ENCODE data around the gene ADAM15. TPM values are rescaled to one million over a fixed set of nuclear protein-coding genes. Genes with fewer than 3 reads are reported as not detected.
A peak's percentile ranks its signal among the peaks of the same experiment; 100 is the strongest.

Gene ADAM15
- total and polyA plus RNA-seq, 4 donors, result 49.5 to 233 (median 160) TPM

GRCh38 chr1:155022136-155022926, 28.8 kb upstream of the ADAM15 start:
- Histone ChIP-seq H3K4me1 (ENCODE audit: control insufficient read depth in 5 of 5, insufficient read depth in 5 of 5, low read length in 5 of 5) (peaks cover 0 to 6% (median under 1%) of the 10 kb centered on the region in 5 donors), H3K36me3 (ENCODE audit: control insufficient read depth in 4 of 4, insufficient read depth in 4 of 4, low read length in 4 of 4) (peaks cover 0 to 2% (median 0%) of the 10 kb centered on the region in 4 donors), H3K4me3 (no peak overlapping the region), H3K9me3 (ENCODE audit: control insufficient read depth in 4 of 4, insufficient read depth in 3 of 4, low read length in 3 of 4) (no peaks in the 10 kb centered on the region), H3K27ac (ENCODE audit: low read depth in 1 of 2, low read length in 1 of 2) (peak overlapping the region in 1 of 2 donors; percentile 43), H3K27me3 (ENCODE audit: control insufficient read depth in 3 of 3, insufficient read depth in 3 of 3, low read length in 2 of 3) (no peaks in the 10 kb centered on the region), H3K9ac (ENCODE audit: insufficient read depth in 1 of 2, low read length in 2 of 2) (no peak overlapping the region)
- WGBS, 2 donors, result 81 to 82% methylated on average over 8 of the region's 8 CpGs
- no peak for TF ChIP-seq CTCF (IDR thresholded peaks at IDR 0.05; ENCODE audit: control extremely low read depth, extremely low read depth)
- ATAC-seq (ENCODE audit: insufficient read depth, low FRiP score) (no peak), DNase-seq (no peak)

- TF ChIP-seq CTCF (IDR thresholded peaks at IDR 0.05; ENCODE audit: control extremely low read depth, extremely low read depth), result no peak
- Histone ChIP-seq H3K4me3 (no peak overlapping the region), H3K9ac (ENCODE audit: insufficient read depth in 1 of 2, low read length in 2 of 2) (no peak overlapping the region)
These were observed 28.2 kb upstream of the ADAM15 start for GRCh38 chr1:155022927-155023236.

GRCh38 chr1:155023627-155024026, 27.5 kb upstream of the ADAM15 start:
- Histone ChIP-seq H3K36me3 (ENCODE audit: control insufficient read depth in 4 of 4, insufficient read depth in 4 of 4, low read length in 4 of 4) (peaks cover 0 to 2% (median 0%) of the 10 kb centered on the region in 4 donors), H3K27ac (ENCODE audit: low read depth in 1 of 2, low read length in 1 of 2) (no peak overlapping the region), H3K4me1 (ENCODE audit: control insufficient read depth in 5 of 5, insufficient read depth in 5 of 5, low read length in 5 of 5) (no peaks in the 10 kb centered on the region), H3K9me3 (ENCODE audit: control insufficient read depth in 4 of 4, insufficient read depth in 3 of 4, low read length in 3 of 4) (no peaks in the 10 kb centered on the region), H3K4me3 (no peak overlapping the region), H3K9ac (ENCODE audit: insufficient read depth in 1 of 2, low read length in 2 of 2) (no peak overlapping the region), H3K27me3 (ENCODE audit: control insufficient read depth in 3 of 3, insufficient read depth in 3 of 3, low read length in 2 of 3) (no peaks in the 10 kb centered on the region)
- 88 to 90% methylated on average over 5 of the region's 5 CpGs for WGBS, 2 donors
- ATAC-seq (ENCODE audit: insufficient read depth, low FRiP score) (no peak), DNase-seq (no peak)
- TF ChIP-seq CTCF (IDR thresholded peaks at IDR 0.05; ENCODE audit: control extremely low read depth, extremely low read depth), result no peak

More at GRCh38 chr1:155022927-155023236, 28.2 kb upstream of the ADAM15 start:
- peaks cover 0 to 1% (median 0%) of the 10 kb centered on the region in 5 donors for H3K4me1 ChIP-seq (ENCODE audit: control insufficient read depth in 5 of 5, insufficient read depth in 5 of 5, low read length in 5 of 5)
- peaks cover 0 to 2% (median 0%) of the 10 kb centered on the region in 4 donors for H3K36me3 ChIP-seq (ENCODE audit: control insufficient read depth in 4 of 4, insufficient read depth in 4 of 4, low read length in 4 of 4)
- DNase-seq (no peak), ATAC-seq (ENCODE audit: insufficient read depth, low FRiP score) (no peak)
- H3K27ac ChIP-seq (ENCODE audit: low read depth in 1 of 2, low read length in 1 of 2), result peak overlapping the region in 1 of 2 donors; percentile 43
- no peaks in the 10 kb centered on the region for H3K9me3 ChIP-seq (ENCODE audit: control insufficient read depth in 4 of 4, insufficient read depth in 3 of 4, low read length in 3 of 4)
- H3K27me3 ChIP-seq (ENCODE audit: control insufficient read depth in 3 of 3, insufficient read depth in 3 of 3, low read length in 2 of 3), result no peaks in the 10 kb centered on the region
- WGBS, 2 donors, result 51 to 54% methylated on average over 4 of the region's 4 CpGs

All from lung (tissue), 12 donors.